GM12891 (cell line): ENCODE data around the gene BCLAF3.

Experiments
- POLR2A ChIP-seq: IDR thresholded peaks from 2 replicates; pipeline ENCODE4 v1.6.1; 2011; ENCODE audit warnings: low read depth, low read length, control low read depth
- POLR2AphosphoS5 ChIP-seq: IDR thresholded peaks from 2 replicates; pipeline ENCODE4 v1.6.1; 2011; ENCODE audit warnings: low read depth, low read length, control low read depth
- POU2F2 ChIP-seq: IDR thresholded peaks from 2 replicates; pipeline ENCODE4 v1.6.1; 2011; ENCODE audit warnings: low read depth, mild to moderate bottlenecking, control low read depth, low read length, moderate library complexity
- TAF1 ChIP-seq: IDR thresholded peaks from 2 replicates; pipeline ENCODE4 v1.6.1; 2011; ENCODE audit warnings: low read depth, low read length, control low read depth

- TF ChIP-seq POU2F2 (no peak), POLR2AphosphoS5 (no peak), POLR2A (no peak), TAF1 (no peak)
Observed at GRCh38 chrX:19975845-19976244, 15.0 kb downstream of the BCLAF3 start.
